Lower lobe of right lung (tissue), 2 donors: ENCODE results near the gene ETV6. TPM values are rescaled to one million over a fixed set of nuclear protein-coding genes. Genes with fewer than 3 reads are reported as not detected.

ENCODE experiments used
- ATAC-seq, 2 donors: fragments of 200-7000 bp; cut with Tn5 transposase; one replicate each; pipeline ENCODE4 v1.9.1; 2020 to 2022; ENCODE audit warnings: mild to moderate bottlenecking in 2 of 2, moderate library complexity in 2 of 2
- DNase-seq: peaks from one replicate; pipeline ENCODE4 v3.0.0-alpha.2; 2020
- H3K27ac ChIP-seq: fragments of 200-600 bp; one replicate; pipeline ENCODE4 v1.8.0; 2022
- H3K27me3 ChIP-seq: fragments of 200-600 bp; one replicate; pipeline ENCODE4 v1.8.0; 2022; ENCODE audit warnings: low read depth
- H3K36me3 ChIP-seq: fragments of 200-600 bp; one replicate; pipeline ENCODE4 v1.8.0; 2022; ENCODE audit warnings: mild to moderate bottlenecking
- H3K4me1 ChIP-seq: fragments of 200-600 bp; one replicate; pipeline ENCODE4 v1.8.0; 2022
- H3K4me3 ChIP-seq: fragments of 200-600 bp; one replicate; pipeline ENCODE4 v1.8.0; 2022; ENCODE audit warnings: mild to moderate bottlenecking
- H3K9me3 ChIP-seq: fragments of 200-600 bp; one replicate; pipeline ENCODE4 v1.8.0; 2022
- intact Hi-C: fragments of 100-400 bp; cut with DNase I; formaldehyde crosslinking; loops from one replicate; pipeline ENCODE4 v1.11.0; 2022
- total RNA-seq: library from RNA; stranded (reverse); fragmentation: NEBNext Ultra II Directional; extraction: Animal tissue kit (Norgen Biotek cat#: 25700); gene quantifications from one replicate; pipeline ENCODE4 v1.2.1, GENCODE V29; 2021
- TF ChIP-seq, protein P1 (sequence below): fragments of 200-600 bp; IDR thresholded peaks from one replicate; pipeline ENCODE4 v1.8.0; 2022; ENCODE audit warnings: antibody characterized with exemption, mild to moderate bottlenecking
- donor health status: DM: no; HTN: yes; CAD: no; lungs with severe emphysema.

The ETV6 gene
- total RNA-seq, 1 donor from 2014 or later = 48.4 TPM

DNA sequence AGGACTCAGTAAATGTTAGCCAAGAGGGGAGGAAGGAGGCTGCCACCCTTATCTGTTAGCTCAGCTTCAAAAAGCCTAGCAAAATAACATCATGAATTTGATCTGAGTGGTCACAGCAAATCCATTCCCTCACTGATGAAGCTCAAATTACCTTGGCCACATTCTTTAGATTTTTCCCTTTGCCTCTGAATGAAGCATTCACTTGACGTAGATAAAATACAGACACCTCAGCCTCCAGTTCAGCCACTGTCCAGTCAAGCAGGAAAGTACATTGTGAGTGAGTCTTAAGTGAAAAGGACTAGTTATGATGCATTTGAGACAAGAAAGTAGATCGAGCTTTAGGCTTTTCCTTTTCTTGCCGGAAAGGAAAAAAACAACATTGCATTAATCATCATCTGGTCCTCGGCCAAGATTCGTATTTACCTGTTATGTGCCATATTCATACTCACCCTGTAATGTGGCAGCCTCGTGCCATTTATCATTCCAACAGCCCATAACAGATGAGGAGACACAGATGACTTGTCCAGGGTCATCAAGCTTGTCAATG is 146.5 kb downstream of the ETV6 start:
- Histone ChIP-seq H3K4me1 (peaks cover 58% of the 10 kb centered on the region), H3K4me3 (no peak overlapping the region), H3K27me3 (no peaks in the 10 kb centered on the region), H3K36me3 (no peaks in the 10 kb centered on the region), H3K27ac (peak overlapping the region; percentile 5), H3K9me3 (no peaks in the 10 kb centered on the region)
- DNase-seq (no peak), ATAC-seq (no peak)
- TF ChIP-seq, protein P1, sequence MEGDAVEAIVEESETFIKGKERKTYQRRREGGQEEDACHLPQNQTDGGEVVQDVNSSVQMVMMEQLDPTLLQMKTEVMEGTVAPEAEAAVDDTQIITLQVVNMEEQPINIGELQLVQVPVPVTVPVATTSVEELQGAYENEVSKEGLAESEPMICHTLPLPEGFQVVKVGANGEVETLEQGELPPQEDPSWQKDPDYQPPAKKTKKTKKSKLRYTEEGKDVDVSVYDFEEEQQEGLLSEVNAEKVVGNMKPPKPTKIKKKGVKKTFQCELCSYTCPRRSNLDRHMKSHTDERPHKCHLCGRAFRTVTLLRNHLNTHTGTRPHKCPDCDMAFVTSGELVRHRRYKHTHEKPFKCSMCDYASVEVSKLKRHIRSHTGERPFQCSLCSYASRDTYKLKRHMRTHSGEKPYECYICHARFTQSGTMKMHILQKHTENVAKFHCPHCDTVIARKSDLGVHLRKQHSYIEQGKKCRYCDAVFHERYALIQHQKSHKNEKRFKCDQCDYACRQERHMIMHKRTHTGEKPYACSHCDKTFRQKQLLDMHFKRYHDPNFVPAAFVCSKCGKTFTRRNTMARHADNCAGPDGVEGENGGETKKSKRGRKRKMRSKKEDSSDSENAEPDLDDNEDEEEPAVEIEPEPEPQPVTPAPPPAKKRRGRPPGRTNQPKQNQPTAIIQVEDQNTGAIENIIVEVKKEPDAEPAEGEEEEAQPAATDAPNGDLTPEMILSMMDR = no peak
- intact Hi-C loops = no loop called here

DNA sequence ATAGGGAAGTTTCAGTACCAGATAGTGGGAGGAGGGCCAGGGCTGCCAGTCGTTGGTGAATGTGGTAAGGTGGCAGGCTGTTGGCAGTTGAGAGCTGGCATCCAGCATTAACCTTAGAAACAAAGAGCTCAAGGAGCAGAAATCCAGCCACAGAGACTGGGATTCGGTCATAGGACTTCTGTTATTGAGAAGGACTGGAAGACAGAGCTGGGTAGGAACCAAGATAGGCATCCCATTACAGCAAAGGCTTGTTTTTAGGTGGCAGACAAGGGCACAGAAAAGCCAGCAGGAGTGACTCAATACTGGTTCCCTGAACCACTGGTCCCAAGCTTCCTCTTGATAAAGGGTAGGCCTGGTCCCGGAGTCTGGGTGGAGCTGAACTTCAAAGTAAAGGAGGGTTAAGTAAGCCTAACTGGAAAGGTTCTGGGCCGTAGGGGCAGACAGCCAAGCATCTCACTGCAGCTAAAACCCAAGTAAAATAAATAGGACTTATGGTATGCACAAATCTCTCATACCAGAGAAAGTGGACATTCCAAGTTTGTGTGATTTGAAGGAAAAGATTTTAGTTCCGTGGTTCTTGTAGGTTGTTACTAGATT is 147.9 kb downstream of the ETV6 start:
- TF ChIP-seq, protein P1 = no peak
- Histone ChIP-seq H3K27me3 (no peaks in the 10 kb centered on the region), H3K36me3 (no peaks in the 10 kb centered on the region)

DNA sequence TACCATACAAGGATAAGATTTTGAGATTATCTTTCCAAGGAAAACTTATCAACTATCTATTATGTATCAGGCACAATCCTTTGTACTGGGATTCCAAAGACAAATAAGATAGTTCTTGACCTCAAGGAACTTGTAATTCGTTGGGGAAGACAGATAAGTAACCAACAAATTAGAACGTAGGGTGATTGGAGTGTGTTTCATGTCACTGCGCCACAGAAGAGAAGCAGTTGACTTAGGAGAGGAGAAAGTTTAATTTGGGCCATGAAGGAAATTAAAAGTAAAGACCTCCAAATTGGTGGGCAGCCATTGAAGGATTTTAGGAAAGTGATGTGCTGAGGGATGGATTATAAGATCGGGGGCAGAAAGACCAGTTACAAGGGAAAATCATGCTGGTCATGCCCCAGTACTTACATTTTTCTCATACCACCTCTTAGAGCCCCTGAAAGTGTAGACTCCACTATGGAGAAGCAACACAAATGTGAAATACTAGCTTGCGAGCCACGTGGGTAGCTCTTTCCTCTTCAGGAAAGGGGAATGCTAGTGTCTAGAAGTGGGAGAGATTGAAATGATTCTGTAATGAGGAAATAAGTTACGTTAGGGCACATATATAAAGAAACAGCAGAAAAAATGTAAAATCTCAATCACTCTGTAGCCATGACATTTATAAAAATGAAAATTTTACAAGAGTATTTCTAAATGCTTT is 148.7 kb downstream of the ETV6 start:
- H3K27me3 ChIP-seq = no peaks in the 10 kb centered on the region
- H3K27ac ChIP-seq = peak overlapping the region; percentile 8
- DNase-seq (no peak), ATAC-seq (no peak)
- H3K9me3 ChIP-seq = no peaks in the 10 kb centered on the region
- H3K4me1 ChIP-seq = peaks cover 58% of the 10 kb centered on the region
- H3K36me3 ChIP-seq = no peaks in the 10 kb centered on the region
- TF ChIP-seq, protein P1 = no peak
- intact Hi-C loops = no loop called here
- H3K4me3 ChIP-seq = no peak overlapping the region

More for the DNA sequence above, 147.9 kb downstream of the ETV6 start:
- intact Hi-C loops = no loop called here
- ATAC-seq (peak in 1 of 2 donors; percentile 58), DNase-seq (no peak)
- Histone ChIP-seq H3K4me1 (peaks cover 58% of the 10 kb centered on the region), H3K27ac (peak overlapping the region; percentile 26), H3K9me3 (no peaks in the 10 kb centered on the region), H3K4me3 (no peak overlapping the region)

DNA sequence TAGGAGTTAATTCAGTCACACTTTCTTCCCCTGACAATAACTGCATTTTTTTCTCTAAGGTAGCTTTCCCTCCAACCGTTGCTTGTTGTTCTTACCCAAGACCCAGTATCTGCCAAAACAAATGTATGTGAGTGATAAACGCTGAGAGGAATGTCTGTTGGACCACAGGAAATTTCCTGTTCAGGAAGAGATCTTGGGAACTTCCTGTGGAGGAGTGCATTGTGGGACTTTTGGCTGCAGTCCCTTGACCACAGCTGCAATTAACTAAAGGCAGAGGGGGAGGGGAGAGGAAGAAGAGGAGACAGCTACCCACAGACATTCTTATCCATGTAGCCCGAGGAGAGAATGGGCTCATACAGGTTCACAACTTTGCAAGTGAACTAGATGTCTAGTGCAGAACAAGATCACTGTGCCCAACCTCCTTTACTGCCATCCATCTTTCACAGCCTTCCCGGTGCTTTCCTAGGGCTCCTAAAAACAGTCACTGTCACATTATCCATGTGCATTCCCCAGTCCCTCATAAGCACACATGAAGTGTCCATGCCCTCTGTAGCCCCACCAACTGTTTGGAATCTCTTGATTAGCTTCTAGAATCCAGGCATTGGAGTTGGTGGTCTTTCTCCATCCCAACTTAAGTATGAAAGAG is 149.5 kb downstream of the ETV6 start:
- no peaks in the 10 kb centered on the region for H3K9me3 ChIP-seq
- H3K27ac ChIP-seq = peak overlapping the region; percentile 8
- TF ChIP-seq, protein P1 = no peak
- intact Hi-C loops = no loop called here
- no peaks in the 10 kb centered on the region for H3K27me3 ChIP-seq
- no peaks in the 10 kb centered on the region for H3K36me3 ChIP-seq
- no peak for DNase-seq
- ATAC-seq = peak in 1 of 2 donors; percentile 16
- peaks cover 53% of the 10 kb centered on the region for H3K4me1 ChIP-seq
- no peak overlapping the region for H3K4me3 ChIP-seq

DNA sequence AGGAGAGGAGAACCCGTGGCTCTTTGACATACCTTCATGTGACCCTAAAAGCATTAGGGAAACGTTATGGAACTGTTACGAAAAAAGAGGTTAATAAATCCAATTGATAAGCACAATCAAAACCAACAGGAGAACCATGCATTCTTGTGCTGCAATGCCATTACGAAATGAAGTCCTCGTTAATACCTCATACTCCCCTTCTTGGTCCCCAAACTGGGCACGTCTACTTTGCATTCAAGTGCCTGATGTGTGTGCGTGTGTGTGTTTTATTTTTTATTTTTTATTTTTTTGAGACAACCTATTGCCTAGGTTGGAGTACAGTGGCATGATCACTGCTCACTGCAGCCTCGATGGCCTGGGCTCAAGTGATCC is 150.0 kb downstream of the ETV6 start:
- Histone ChIP-seq H3K4me1 (peaks cover 48% of the 10 kb centered on the region), H3K27ac (no peak overlapping the region), H3K9me3 (no peaks in the 10 kb centered on the region), H3K36me3 (no peaks in the 10 kb centered on the region), H3K4me3 (no peak overlapping the region), H3K27me3 (no peaks in the 10 kb centered on the region)
- DNase-seq = no peak
- intact Hi-C loops = no loop called here
- TF ChIP-seq, protein P1 = no peak
- no peak for ATAC-seq
